WTC11 (cell line): Measurements from ENCODE around the gene PCGF2.

Experiments
- AR ChIP-seq: fragments of 250-450 bp; sonication (Bioruptor Pico); IDR thresholded peaks from 2 replicates; pipeline ENCODE4 v1.9.0; 2021; ENCODE audit warnings: mild to moderate bottlenecking
- CREB1 ChIP-seq: sonication (generic); formaldehyde crosslinking; IDR thresholded peaks from 2 replicates; pipeline ENCODE4 v1.8.0; 2023; ENCODE audit warnings: mild to moderate bottlenecking, missing genetic modification reagents
- CREM ChIP-seq: sonication (generic); formaldehyde crosslinking; IDR thresholded peaks from 2 replicates; pipeline ENCODE4 v1.8.1; 2022; ENCODE audit warnings: mild to moderate bottlenecking, missing genetic modification reagents, moderate library complexity
- CTCF ChIP-seq: fragments of 200-600 bp; IDR thresholded peaks from 2 replicates; pipeline ENCODE4 v1.8.0; 2022; ENCODE audit warnings: antibody characterized with exemption
- FOXJ3 ChIP-seq: sonication (generic); formaldehyde crosslinking; IDR thresholded peaks from 2 replicates; pipeline ENCODE4 v1.9.0; 2021; ENCODE audit warnings: missing genetic modification reagents, mild to moderate bottlenecking, borderline replicate concordance
- JUN ChIP-seq: sonication (generic); formaldehyde crosslinking; IDR thresholded peaks from 2 replicates; pipeline ENCODE4 v1.8.0; 2023; ENCODE audit warnings: mild to moderate bottlenecking, missing genetic modification reagents
- KAT7 ChIP-seq: sonication (generic); formaldehyde crosslinking; IDR thresholded peaks from 2 replicates; pipeline ENCODE4 v1.8.1; 2023; ENCODE audit warnings: missing genetic modification reagents, mild to moderate bottlenecking, borderline replicate concordance
- PREB ChIP-seq: sonication (generic); formaldehyde crosslinking; IDR thresholded peaks from 2 replicates; pipeline ENCODE4 v1.8.1; 2022; ENCODE audit warnings: mild to moderate bottlenecking, missing genetic modification reagents, moderate library complexity, borderline replicate concordance
- RELA ChIP-seq: sonication (generic); formaldehyde crosslinking; IDR thresholded peaks from 2 replicates; pipeline ENCODE4 v1.8.1; 2022; ENCODE audit warnings: missing genetic modification reagents, mild to moderate bottlenecking, borderline replicate concordance
- TEAD4 ChIP-seq: sonication (generic); formaldehyde crosslinking; IDR thresholded peaks from 2 replicates; pipeline ENCODE4 v1.8.0; 2022; ENCODE audit warnings: mild to moderate bottlenecking, missing genetic modification reagents
- USF1 ChIP-seq: sonication (generic); formaldehyde crosslinking; IDR thresholded peaks from 2 replicates; pipeline ENCODE4 v1.8.0; 2022; ENCODE audit warnings: mild to moderate bottlenecking, missing genetic modification reagents
- ZNF671 ChIP-seq: fragments of 250-450 bp; sonication (Bioruptor Pico); IDR thresholded peaks from 2 replicates; pipeline ENCODE4 v1.8.0; 2021; ENCODE audit warnings: mild to moderate bottlenecking
- TF ChIP-seq, protein P1 (sequence below): sonication (generic); formaldehyde crosslinking; IDR thresholded peaks from 2 replicates; pipeline ENCODE4 v1.8.1; 2023; ENCODE audit warnings: mild to moderate bottlenecking, missing genetic modification reagents, borderline replicate concordance
- TF ChIP-seq, protein P2 (sequence below): sonication (generic); formaldehyde crosslinking; IDR thresholded peaks from 2 replicates; pipeline ENCODE4 v1.8.0; 2023; ENCODE audit warnings: missing genetic modification reagents

DNA sequence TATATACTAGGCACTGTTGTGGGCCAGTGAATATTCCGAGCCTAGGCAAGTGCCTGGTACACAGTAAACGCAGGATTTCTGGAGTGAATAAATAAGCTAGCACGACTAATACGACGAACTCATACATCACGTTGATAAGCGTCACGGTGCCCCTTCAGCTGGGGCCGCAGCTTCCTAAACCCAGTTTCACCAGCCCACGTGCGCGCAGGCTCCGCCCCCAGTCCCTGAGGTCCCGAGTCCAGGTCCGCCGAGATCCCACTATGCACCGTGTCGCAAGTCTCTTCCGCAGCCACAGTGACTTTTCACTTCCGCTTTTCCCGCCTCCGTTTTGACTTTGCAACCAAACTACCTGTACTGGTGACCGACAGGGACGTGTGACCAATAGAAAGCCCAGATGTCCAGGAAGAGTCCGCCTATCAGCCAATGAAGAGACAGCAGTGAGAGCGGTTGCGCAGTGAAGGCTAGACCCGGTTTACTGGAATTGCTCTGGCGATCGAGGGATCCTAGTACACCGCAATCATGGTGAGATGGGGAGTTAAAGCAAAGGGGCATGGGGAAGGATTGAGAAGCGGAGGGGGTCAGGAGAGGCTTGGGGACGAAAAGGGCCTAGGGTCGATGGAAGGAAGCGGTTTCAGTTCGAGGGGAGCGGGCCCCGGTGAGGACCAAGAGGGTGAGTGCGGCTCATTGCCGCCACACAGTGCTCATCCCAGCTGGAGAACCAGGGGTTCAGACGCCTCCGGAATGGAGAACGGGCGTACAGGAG, 4.4 kb upstream of the PCGF2 start, which contains the start of gene PSMB3:
- TF ChIP-seq, protein P1, sequence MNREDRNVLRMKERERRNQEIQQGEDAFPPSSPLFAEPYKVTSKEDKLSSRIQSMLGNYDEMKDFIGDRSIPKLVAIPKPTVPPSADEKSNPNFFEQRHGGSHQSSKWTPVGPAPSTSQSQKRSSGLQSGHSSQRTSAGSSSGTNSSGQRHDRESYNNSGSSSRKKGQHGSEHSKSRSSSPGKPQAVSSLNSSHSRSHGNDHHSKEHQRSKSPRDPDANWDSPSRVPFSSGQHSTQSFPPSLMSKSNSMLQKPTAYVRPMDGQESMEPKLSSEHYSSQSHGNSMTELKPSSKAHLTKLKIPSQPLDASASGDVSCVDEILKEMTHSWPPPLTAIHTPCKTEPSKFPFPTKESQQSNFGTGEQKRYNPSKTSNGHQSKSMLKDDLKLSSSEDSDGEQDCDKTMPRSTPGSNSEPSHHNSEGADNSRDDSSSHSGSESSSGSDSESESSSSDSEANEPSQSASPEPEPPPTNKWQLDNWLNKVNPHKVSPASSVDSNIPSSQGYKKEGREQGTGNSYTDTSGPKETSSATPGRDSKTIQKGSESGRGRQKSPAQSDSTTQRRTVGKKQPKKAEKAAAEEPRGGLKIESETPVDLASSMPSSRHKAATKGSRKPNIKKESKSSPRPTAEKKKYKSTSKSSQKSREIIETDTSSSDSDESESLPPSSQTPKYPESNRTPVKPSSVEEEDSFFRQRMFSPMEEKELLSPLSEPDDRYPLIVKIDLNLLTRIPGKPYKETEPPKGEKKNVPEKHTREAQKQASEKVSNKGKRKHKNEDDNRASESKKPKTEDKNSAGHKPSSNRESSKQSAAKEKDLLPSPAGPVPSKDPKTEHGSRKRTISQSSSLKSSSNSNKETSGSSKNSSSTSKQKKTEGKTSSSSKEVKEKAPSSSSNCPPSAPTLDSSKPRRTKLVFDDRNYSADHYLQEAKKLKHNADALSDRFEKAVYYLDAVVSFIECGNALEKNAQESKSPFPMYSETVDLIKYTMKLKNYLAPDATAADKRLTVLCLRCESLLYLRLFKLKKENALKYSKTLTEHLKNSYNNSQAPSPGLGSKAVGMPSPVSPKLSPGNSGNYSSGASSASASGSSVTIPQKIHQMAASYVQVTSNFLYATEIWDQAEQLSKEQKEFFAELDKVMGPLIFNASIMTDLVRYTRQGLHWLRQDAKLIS (CRISPR knock-in tag) = no peak
- no peak for TF ChIP-seq CTCF
- TF ChIP-seq TEAD4 = no peak
- TF ChIP-seq CREM = peak; percentile 80
- TF ChIP-seq JUN (CRISPR knock-in tag) = 0 out of 2 replicates have a peak, but pooled peaks have one; percentile 11
- TF ChIP-seq PREB (CRISPR knock-in tag) = no peak; the same call in 1 of the 2 replicates
- TF ChIP-seq USF1 (CRISPR knock-in tag) = peak; percentile 88
- TF ChIP-seq RELA (CRISPR knock-in tag) = no peak
- TF ChIP-seq ZNF671 (CRISPR knock-in tag) = no peak
- TF ChIP-seq CREB1 (CRISPR knock-in tag) = no peak; the same call in 1 of the 2 replicates
- TF ChIP-seq AR (CRISPR knock-in tag) = no peak
- TF ChIP-seq FOXJ3 = no peak
- no peak for TF ChIP-seq KAT7 (CRISPR knock-in tag)
- TF ChIP-seq, protein P2, sequence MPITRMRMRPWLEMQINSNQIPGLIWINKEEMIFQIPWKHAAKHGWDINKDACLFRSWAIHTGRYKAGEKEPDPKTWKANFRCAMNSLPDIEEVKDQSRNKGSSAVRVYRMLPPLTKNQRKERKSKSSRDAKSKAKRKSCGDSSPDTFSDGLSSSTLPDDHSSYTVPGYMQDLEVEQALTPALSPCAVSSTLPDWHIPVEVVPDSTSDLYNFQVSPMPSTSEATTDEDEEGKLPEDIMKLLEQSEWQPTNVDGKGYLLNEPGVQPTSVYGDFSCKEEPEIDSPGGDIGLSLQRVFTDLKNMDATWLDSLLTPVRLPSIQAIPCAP (CRISPR knock-in tag) = no peak
